Raji (cell line): ENCODE measurements around the gene SPPL2C.

ENCODE experiments used
- POLR2A ChIP-seq: IDR thresholded peaks from 2 replicates; pipeline ENCODE4 v1.6.1; 2011; ENCODE audit warnings: low read depth, low read length, control low read depth; ENCODE audit not compliant: insufficient read depth

SPPL2C gene

GRCh38 chr17:45852535-45853297 is 8.0 kb downstream of the SPPL2C start:
- TF ChIP-seq POLR2A = no peak

- TF ChIP-seq POLR2A = no peak
These were observed 9.5 kb downstream of the SPPL2C start for GRCh38 chr17:45854209-45854608.

- TF ChIP-seq POLR2A = no peak
These were observed 11.1 kb downstream of the SPPL2C start for GRCh38 chr17:45855691-45856336.

- TF ChIP-seq POLR2A = no peak
These were observed 13.5 kb downstream of the SPPL2C start for GRCh38 chr17:45857977-45858708.

GRCh38 chr17:45861165-45861564 is 16.5 kb downstream of the SPPL2C start:
- no peak for TF ChIP-seq POLR2A

- TF ChIP-seq POLR2A = no peak
These were observed 19.4 kb downstream of the SPPL2C start for GRCh38 chr17:45863857-45864654.

- no peak for TF ChIP-seq POLR2A
These were observed 22.5 kb downstream of the SPPL2C start for GRCh38 chr17:45867171-45867570.

- no peak for TF ChIP-seq POLR2A
These were observed 23.0 kb downstream of the SPPL2C start for GRCh38 chr17:45867702-45868101.

GRCh38 chr17:45868276-45868675 is 23.6 kb downstream of the SPPL2C start:
- TF ChIP-seq POLR2A = no peak

- no peak for TF ChIP-seq POLR2A
These were observed 25.1 kb downstream of the SPPL2C start for GRCh38 chr17:45869676-45870341.

GRCh38 chr17:45870342-45870974 is 25.8 kb downstream of the SPPL2C start:
- TF ChIP-seq POLR2A = no peak

- TF ChIP-seq POLR2A = no peak
These were observed 27.0 kb downstream of the SPPL2C start for GRCh38 chr17:45871718-45872117.

GRCh38 chr17:45873728-45874127 is 29.0 kb downstream of the SPPL2C start:
- no peak for TF ChIP-seq POLR2A

- TF ChIP-seq POLR2A = no peak
These were observed 29.5 kb downstream of the SPPL2C start for GRCh38 chr17:45874151-45874550.
